Measurements from ENCODE around the gene ANLN. TPM values are rescaled to one million over a fixed set of nuclear protein-coding genes. Genes with fewer than 3 reads are reported as not detected.
"Not testable (repeated sequence)": the region's sequence is repeated elsewhere in the genome, so short reads cannot be mapped to it uniquely, and the experiment has no call there.

ANLN gene
- total RNA-seq, 1 experiment from 2014 or later = 85.1 TPM

DNA sequence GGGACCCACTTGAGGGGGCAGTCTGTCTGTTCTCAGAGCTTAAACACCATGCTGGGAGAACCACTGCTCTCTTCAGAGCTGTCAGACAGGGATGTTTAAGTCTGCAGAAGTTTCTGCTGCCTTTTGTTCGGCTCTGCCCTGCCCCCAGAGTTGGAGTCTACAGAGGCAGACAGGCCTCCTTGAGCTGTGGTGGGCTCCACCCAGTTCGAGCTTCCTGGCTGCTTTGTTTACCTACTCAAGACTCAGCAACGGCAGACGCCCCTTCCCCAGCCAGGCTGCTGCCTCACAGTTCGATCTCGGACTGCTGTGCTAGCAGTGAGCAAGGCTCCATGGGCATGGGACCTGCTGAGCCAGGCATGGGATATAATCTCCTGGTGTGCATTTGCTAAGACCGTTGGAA lies 11.1 kb upstream of the ANLN start:
- DNase-seq (ENCODE audit: extremely low read depth, low read depth) = not testable (repeated sequence)

DNA sequence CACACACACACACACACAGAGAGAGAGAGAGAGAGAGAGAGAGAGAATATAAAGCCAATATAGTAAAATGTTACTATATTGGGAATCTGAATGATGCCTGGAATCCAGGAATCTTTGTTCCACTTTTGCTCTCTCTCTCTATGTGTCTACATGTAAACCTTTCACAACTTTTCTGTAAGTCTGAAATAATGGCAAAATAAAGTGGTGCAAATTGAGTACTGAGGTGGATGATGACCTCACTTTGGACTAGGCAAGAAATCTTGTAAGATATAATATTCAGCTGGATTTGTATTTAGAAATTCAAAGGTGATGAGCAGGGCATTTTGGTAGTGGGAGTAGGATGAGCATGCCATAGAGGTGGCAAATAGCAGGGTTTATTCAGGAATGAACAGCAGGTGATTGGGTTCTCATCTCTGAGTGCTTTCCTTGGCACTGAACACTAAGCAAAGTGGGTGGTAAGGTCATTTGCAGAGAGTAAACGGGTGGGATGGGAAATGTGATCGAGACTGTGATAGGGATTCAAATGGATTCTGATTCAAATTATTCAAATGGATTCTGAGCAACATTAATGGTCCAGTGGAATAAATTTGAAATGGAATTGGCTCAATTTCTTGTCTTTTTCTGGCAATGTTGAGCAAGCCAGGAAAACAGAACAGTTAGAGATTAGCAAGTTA lies 9.7 kb upstream of the ANLN start:
- DNase-seq (ENCODE audit: extremely low read depth, low read depth) = no peak

DNA sequence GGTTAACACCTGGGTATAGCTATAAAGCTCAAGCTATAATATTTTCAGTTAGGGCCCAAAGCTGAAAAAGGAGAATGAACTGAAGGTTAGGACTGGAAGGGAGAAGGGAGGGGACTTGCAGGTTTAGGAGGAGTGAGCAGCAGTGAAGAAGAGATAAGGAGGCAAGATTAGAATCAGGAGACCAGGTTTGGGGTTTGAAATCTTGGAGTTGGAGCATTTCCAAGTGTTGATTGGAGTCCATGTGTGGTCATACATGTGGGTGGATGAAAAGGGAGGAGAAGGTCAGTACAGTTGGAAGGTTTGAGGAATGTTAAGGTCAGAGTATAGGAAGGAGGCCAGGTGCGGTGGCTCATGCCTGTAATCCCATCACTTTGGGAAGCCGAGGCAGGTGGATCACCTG lies 8.6 kb upstream of the ANLN start:
- no peak for DNase-seq (ENCODE audit: extremely low read depth, low read depth)

- DNase-seq (ENCODE audit: extremely low read depth, low read depth) = not testable (repeated sequence)
Measured at GRCh38 chr7:36383284-36383683, 6.4 kb upstream of the ANLN start.

GRCh38 chr7:36385646-36386045 lies 4.0 kb upstream of the ANLN start:
- not testable (repeated sequence) for DNase-seq (ENCODE audit: extremely low read depth, low read depth)

DNA sequence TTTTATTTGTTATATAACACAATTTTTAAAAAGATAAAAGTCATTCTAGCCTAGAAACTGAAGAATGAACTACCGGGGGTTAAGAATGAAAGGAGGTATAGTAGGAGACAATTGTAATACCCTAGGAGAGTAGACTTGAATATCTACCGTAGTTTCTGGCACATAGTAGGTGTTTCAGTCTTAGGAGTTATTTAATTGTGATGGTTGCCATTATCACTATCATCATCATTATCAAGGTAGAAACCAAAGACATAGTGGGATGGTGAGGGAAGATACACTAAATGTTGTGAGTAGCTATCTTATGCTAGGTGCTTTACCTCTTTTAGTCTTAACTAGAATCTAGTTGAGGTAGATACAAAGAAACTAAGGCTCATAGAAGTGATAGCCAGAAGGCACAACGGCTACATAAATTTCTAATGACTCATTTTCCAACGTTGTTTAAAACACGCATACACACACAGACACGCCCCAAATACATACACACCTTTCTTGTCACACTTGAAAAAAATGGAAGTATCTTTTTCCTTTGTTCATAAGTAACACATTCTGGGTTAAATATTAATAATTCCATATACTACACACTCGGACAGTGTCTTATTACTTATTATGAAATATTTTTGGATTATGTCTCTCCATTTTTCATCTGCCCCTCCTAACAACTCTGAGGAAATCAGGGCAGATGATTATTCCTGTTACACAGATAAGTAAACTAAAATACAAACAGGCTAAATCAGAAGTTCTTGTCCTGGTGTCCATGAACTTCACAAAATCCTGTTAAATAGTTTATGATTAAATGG lies 2.0 kb upstream of the ANLN start:
- no peak for DNase-seq (ENCODE audit: extremely low read depth, low read depth)

DNA sequence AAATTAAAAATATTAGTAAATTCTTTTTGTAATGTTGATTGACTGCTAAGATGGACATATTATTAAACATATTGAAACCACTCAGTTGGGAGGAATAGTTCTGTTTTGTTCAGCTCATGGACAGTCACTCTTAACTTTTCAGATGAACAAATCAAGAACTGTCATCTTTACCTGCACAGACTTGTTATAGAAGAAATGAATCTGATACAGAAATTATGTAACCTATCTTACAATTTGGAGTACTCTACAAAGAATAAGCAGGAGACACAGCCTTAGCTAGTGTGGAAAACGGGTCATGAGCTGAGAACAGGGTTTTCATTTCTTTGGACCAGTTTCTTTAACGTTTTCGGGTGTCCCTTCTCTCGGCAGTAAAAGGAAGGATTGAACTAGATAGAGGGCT lies 1.2 kb upstream of the ANLN start:
- DNase-seq (ENCODE audit: extremely low read depth, low read depth) = no peak

GRCh38 chr7:36390199-36391090 lies 783 bp downstream of the ANLN start:
- peak; percentile 91 for DNase-seq (ENCODE audit: extremely low read depth, low read depth)

- DNase-seq (ENCODE audit: extremely low read depth, low read depth) = peak; percentile 18
Measured at GRCh38 chr7:36391436-36392198, 2.0 kb downstream of the ANLN start.

DNA sequence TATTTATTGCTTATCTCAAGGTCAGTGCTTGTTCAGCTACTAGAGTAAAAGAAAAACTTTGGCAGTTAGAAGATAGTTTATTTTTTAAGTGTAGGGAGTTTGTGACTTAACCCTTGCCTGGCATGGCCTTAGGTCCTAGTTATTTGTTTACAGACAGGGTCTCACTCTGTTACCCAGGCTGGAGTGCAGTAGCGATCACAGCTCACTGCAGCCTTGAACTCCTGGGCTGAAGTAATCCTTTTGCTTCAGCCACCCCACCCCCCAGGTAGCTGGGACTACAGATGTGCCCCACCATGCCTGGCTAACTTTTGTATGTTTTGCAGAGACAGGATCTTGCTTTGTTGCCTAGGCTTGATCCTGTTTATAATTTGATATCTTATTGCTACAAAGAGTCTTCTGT lies 4.2 kb downstream of the ANLN start:
- DNase-seq (ENCODE audit: extremely low read depth, low read depth) = no peak

GRCh38 chr7:36395171-36395894 lies 5.7 kb downstream of the ANLN start:
- DNase-seq (ENCODE audit: extremely low read depth, low read depth) = no peak

GRCh38 chr7:36396150-36396549 lies 6.5 kb downstream of the ANLN start:
- no peak for DNase-seq (ENCODE audit: extremely low read depth, low read depth)

DNA sequence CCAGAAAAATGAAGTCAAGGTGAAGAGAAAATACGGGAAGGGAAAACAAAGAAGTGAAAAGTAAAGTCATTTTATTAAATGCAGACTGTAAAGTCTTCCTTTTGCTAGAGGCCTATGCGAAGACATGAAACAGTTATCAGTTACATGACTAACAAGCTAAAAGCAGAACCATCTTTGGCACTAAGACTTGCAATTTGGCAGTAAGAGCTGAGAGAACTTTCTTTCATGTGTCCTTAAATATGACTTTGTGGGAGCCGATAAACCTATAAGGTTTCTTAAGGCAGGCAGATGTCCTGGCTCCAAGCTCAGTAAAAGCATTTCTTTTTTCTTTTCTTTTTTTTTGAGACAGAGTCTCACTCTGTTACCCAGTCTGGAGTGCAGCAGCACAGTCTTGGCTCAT lies 10.4 kb downstream of the ANLN start:
- no peak for DNase-seq (ENCODE audit: extremely low read depth, low read depth)

- DNase-seq (ENCODE audit: extremely low read depth, low read depth) = no peak
Measured at GRCh38 chr7:36400606-36401005, 10.9 kb downstream of the ANLN start.

DNA sequence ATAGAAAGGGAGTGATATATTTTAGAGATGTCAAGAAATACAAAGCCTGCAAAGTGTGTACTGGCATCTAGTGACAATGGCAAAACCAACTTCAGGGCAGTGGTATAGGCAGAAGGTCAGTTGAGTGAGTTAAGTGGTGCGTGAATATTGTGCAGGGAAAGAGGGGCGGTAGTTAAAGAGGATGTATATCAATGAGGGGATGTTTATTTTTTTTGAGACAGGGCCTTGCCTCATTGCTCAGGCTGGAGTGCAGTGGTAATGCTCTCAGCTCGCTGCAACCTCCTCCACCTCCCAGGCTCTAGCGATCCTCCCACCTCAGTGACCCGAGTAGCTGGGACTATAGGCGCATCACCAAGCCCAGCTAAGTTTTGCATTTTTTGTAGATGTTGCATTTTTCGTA lies 13.8 kb downstream of the ANLN start:
- DNase-seq (ENCODE audit: extremely low read depth, low read depth) = no peak

DNA sequence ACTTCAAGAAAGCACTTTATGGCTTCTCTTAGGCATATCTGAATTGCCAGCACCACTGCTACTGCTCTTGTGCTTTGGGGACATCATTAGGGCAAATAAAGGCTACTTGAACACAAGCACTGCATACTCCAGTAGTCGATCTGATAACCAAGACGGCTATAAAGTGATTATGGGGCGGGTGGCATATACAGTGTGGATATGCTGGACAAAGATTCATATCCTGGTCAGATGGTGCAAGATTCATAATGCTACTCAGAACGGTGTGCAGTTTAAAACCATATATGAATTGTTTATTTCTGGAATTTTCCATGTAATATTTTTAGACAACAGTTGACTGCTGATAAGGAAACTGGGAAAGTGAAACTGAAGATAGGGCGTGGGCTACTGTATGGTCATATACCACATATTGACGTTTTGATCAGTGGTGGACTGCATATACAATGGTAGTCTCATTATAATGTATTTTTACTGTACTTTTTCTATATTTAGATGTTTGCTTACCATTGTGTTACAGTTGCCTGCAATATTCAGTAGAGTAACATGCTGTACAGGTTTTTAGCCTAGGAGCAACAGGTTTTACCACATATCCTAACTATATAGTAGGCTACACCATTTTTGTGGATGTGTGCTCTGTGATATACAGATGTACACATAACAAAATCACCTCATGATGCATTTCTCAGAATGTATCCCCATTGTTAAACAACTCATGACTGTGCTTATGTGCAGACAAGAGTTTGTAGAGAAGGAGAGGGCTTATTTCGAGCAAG lies 15.2 kb downstream of the ANLN start:
- no peak for DNase-seq (ENCODE audit: extremely low read depth, low read depth)

- DNase-seq (ENCODE audit: extremely low read depth, low read depth) = no peak
Measured at GRCh38 chr7:36405409-36405803, 15.7 kb downstream of the ANLN start.

DNA sequence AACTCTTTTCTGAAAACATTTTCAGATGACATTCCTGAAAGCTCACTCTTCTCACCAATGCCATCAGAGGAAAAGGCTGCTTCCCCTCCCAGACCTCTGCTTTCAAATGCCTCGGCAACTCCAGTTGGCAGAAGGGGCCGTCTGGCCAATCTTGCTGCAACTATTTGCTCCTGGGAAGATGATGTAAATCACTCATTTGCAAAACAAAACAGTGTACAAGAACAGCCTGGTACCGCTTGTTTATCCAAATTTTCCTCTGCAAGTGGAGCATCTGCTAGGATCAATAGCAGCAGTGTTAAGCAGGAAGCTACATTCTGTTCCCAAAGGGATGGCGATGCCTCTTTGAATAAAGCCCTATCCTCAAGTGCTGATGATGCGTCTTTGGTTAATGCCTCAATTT lies 16.5 kb downstream of the ANLN start:
- no peak for DNase-seq (ENCODE audit: extremely low read depth, low read depth)
